NCI-H526 treated with DMSO at 0.1 percent for 48 hours (cell line): ENCODE data around the gene GAB3.

Experiments
- DNase-seq: peaks from one replicate; lab custom pipeline; 2025; lab: John Stamatoyannopoulos, UW

GAB3 gene

DNA sequence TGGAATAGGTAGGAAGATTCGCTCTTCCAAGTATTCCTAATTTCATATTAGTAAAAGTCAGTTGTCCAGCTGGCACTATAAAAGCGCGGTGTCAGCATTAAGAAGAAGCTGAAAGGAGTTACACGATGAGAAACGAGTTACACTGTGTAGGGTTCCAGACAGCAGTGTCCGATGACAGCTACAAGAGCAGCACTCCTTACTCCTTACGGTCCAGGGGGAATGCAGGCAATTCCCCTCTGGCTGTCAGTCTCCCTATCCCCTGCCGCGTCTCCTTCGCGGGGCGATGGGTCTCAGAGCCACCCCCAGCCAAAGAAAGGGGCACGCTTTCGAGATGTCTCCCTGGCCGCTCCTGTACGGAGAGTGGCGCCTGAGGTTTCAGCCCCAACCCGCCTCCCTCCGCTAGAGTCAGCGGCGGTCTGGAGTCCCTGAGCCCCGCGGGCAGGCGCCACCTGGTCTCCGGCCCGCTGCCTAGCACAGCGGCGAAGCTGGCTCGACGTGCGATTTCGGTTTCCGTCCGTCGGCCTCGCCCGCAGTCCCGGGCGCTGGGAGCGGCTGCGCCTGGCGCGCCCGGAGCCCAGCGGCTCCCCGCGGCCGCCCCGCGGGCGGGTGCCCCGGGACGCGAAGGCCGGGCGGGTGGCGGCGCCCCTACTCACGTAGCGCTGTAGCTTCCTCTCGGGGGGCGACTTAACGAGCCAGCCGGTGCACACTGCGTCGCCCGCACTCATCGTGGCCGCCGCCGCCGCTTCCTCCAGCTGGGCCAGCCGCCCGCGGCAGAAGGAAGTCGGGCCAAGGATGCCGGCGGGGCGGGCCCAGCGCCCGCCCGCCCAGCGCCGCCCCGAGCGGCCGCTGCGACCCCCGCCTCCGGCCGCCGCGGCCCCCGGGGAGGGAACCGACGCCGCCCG is at the start of gene GAB3:
TSS of gene GAB3 (minus strand) at position 777 of the 902 bp plus-strand sequence. CDS start at position 725, 52 bp downstream.
- peak; percentile 41 for DNase-seq

- DNase-seq = peak; percentile 86
Observed at GRCh38 chrX:154799556-154800348, 48.9 kb upstream of the GAB3 start.

DNA sequence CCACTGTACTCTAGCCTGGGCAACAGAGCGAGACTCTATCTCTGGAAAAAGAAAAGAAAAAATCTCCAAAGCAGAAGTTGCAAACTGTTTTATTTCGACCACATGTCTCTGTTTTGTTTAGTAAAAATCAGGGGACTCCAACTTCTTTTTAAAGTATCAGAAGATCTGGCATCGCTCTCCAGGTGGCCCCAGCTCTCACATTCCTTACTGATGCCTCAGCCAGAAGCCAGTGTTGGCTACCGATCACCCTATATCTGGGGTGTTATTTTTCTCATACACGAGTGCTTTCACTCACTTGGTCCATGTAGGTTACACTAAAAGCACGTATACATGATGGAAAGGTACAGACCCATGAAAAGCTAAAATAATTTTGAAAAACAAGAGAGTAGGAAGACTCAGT is 46.1 kb upstream of the GAB3 start:
- DNase-seq = no peak

- no peak for DNase-seq
Observed at GRCh38 chrX:154795016-154795415, 44.1 kb upstream of the GAB3 start.

DNA sequence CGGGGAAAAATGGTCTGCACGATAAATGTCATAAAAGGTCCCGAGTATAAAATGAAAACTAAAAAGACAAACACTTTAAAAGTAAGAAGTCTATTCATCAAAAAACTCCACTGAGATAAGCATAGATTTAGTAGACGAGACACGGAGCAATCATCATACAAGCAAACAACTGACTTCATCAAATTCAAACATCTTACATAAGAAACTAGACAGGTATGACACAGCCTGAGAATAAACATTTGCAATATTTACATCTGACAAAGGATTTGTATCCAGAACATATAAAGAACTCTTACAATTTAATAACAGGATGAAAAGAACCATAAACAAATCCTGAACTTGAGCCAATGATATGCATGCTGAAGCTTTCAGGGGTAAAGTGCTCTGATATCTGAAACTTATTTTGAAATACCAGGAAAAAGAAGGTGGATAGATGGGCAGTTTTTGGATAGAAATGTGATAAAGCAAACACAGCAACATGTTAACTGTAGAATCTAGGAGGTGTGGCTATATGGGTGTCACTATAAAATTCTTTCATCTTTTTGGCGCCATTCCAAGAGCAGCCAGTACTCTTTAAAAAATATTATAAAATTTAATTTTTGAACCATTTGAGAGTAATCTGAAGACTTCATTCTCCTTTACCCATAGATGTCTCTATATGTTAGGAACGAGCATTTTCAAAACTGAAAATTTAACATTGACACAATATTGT is 42.4 kb upstream of the GAB3 start:
- DNase-seq = no peak

- no peak for DNase-seq
Observed at GRCh38 chrX:154791939-154792338, 41.1 kb upstream of the GAB3 start.

- DNase-seq = no peak
Observed at GRCh38 chrX:154791467-154791866, 40.6 kb upstream of the GAB3 start.

DNA sequence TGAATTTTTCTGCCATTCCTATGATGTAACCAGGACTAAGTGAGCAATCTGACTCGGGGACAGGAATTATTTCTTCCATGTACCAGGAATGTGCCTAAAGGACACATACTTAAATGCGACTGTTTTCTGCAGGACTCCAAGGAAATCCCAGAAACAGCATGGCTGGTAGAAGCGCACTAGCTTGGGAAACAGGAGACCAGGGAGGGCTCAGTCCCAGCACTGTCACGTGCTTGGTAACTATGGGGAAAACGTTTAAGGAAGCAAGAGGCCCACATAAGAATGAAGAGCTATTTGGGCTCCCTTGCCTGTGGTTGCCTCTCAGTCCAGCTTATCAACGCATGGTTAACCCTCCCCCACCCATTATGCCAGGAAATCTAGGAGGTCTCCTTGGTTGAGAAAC is 34.8 kb upstream of the GAB3 start:
- DNase-seq = no peak

DNA sequence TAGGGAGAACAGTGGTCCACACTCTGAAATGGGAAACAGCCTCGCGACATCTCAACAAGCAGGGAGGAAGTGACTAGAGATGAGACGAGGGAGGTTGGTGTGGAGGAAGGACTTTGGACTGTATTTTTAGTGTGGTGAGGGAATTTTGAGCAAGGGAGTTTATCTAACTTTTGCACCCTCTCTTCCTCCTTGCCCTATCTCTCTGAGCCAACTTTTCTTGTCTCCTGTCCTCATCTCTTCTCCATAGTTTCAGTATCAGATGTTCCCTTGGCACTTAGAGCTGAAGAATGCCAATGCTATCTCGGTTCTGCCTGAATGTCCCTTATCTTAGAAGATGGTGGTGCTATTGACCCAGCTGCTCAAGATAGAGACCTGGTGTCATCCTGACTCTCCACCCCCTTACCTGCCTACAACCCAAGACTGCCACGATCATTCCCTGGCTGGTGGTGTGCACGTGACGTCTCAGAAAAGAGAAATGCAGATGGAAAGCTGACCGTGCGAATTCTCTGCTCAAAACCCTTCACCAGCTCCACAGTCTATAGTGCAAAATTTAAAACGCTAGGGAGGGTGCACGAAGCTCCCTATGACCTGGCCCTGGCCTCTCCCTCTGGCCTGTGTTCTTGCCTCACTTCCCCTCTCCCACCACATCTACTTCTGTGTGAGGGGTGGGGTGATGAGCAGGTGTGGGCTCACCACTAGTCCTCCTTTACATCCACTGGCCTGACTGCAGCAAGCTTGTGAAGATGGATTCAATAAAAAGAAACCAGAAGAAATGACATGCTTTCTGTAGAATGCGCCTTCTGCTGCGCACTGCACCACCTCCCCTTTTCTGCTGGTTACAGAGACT is 33.5 kb upstream of the GAB3 start:
- no peak for DNase-seq

DNA sequence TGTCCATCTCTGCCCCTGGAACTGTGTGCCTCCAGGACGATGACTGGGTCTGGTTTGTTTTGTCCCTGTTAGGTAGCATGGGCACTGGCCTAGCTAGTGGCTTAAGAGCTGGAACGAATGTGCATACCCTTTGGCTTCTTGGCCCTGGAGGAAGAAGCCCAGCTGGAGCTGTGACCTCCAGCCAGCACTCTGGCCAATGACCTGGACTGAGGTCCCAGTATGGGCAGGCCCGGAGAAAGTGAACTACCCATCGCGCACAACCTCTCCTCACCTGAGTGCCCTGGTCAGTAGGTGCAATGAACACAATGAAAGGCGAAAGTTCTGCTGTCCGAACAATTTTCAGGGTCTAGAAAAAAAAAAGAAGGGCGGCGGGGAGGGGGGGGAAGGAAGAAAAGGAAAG is 30.1 kb upstream of the GAB3 start:
- DNase-seq = no peak

GRCh38 chrX:154779261-154779660 is 28.4 kb upstream of the GAB3 start:
- no peak for DNase-seq

GRCh38 chrX:154776753-154777152 is 25.9 kb upstream of the GAB3 start:
- DNase-seq = no peak

DNA sequence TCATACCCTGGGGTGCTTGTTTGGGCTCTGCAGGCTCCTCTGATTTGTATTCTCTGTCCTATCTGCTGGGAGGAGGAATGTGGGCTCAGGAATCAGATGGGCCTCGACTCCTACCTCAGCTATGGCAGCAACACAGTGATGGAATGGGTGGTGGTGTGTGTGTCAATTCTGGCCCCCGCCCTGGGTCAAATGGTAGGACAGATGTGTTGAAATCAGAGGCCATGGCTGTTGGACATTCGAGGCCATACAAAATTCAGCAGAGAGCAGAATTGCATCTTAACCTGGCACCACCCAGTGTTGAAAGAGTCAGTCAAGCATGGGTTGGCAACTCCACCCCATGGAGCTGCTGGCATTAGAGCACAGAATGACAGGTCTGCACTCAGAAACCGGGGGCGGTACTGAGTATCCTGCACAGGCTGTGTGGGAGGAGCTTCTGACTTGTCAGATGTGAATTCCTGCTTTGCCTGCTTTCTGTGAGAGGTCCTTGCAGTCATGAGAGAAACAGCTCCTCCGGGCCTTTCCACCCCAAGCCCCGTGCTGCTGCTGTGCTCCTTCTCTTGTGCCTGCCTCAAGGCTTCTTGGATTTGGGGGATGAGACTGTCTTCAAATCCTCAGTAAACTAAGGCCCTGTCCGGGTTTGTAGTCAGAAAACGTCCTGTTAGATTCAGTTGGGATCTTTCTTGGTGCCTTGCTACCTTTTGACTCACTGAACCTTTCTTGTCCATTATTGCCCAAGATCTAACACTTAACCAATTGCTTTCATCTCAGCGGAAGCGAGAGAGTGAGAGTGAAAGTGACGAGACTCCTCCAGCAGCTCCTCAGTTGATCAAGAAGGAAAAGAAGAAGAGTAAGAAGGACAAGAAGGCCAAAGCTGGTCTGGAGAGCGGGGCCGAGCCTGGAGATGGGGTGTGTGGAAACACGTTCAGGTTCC is 24.8 kb upstream of the GAB3 start:
- no peak for DNase-seq

GRCh38 chrX:154774622-154775021 is 23.7 kb upstream of the GAB3 start:
- no peak for DNase-seq

- peak; percentile 98 for DNase-seq
Observed at GRCh38 chrX:154762537-154763296, 11.8 kb upstream of the GAB3 start, which contains the start of gene DKC1. Gene DKC1 (plus strand): TSS chrX:154762864. CDS start chrX:154762966, 102 bp downstream.

GRCh38 chrX:154761977-154762536 is 11.2 kb upstream of the GAB3 start:
- DNase-seq = no peak

- DNase-seq = no peak
Observed at GRCh38 chrX:154758696-154759095, 7.8 kb upstream of the GAB3 start.

- DNase-seq = no peak
Observed at GRCh38 chrX:154751669-154752271, 893 bp upstream of the GAB3 start.

GRCh38 chrX:154751203-154751668 is 359 bp upstream of the GAB3 start:
- no peak for DNase-seq
